Measurements from ENCODE around the gene FUT6.

GRCh38 chr19:5804516-5805461 lies 34.7 kb downstream of the FUT6 start, which contains the start of gene NRTN:
- TF ChIP-seq CTCF (IDR thresholded peaks at IDR 0.05) (no peak), POLR2A (IDR thresholded peaks at IDR 0.05) (no peak)
